PC-3 (cell line): ENCODE results near the gene HIBADH. TPM values are rescaled to one million over a fixed set of nuclear protein-coding genes. Genes with fewer than 3 reads are reported as not detected.

Source experiments
- ATAC-seq: fragments of 200-7000 bp; cut with Tn5 transposase; 2 replicates; pipeline ENCODE4 v1.9.1; 2020; ENCODE audit warnings: mild to moderate bottlenecking, moderate library complexity
- BruUV-seq: library from RNA; stranded (reverse); fragments of 400-500 nt; replicated peaks from 2 replicates; lab custom pipeline; 2021; lab: Mats Ljungman, UMichigan
- CTCF ChIA-PET: fragments of 300-600 bp; sonication (Branson Sonifier 250); formaldehyde crosslinking; loops from one replicate; lab custom pipeline; 2022; ENCODE audit warnings: antibody characterized with exemption; lab: Charles Lee
- POLR2A ChIA-PET: fragments of 300-600 bp; sonication (Branson Sonifier 250); formaldehyde crosslinking; loops from one replicate; lab custom pipeline; 2022; ENCODE audit warnings: antibody characterized with exemption; ENCODE audit not compliant: unreplicated experiment; lab: Charles Lee
- DNase-seq: peaks from one replicate; pipeline ENCODE4 v3.0.0-alpha.2; 2015
- H2AFZ ChIP-seq: fragments of 300-600 bp; sonication (generic); 2 replicates; pipeline ENCODE4 v1.6.0; 2016; ENCODE audit warnings: antibody characterized with exemption, low read length
- H3F3A ChIP-seq: fragments of 300-600 bp; sonication (generic); one replicate; pipeline ENCODE4 v1.6.0; 2017; ENCODE audit warnings: antibody characterized with exemption, low read length, control low read depth, mild to moderate bottlenecking; ENCODE audit not compliant: unreplicated experiment
- H3K27ac ChIP-seq: fragments of 300-600 bp; sonication (generic); 2 replicates; pipeline ENCODE4 v1.5.1; 2016; ENCODE audit warnings: mild to moderate bottlenecking, low read length
- H3K27me3 ChIP-seq: fragments of 300-600 bp; sonication (generic); 2 replicates; pipeline ENCODE4 v1.6.1; 2016; ENCODE audit warnings: low read length, mixed read lengths
- H3K36me3 ChIP-seq: fragments of 300-600 bp; sonication (generic); 2 replicates; pipeline ENCODE4 v1.6.1; 2016; ENCODE audit warnings: low read depth, mixed run types, low read length, mixed read lengths
- H3K4me1 ChIP-seq: fragments of 300-600 bp; sonication (generic); 2 replicates; pipeline ENCODE4 v1.5.1; 2016; ENCODE audit warnings: low read length; ENCODE audit not compliant: insufficient read depth
- H3K4me2 ChIP-seq: fragments of 300-600 bp; sonication (generic); 2 replicates; pipeline ENCODE4 v1.6.0; 2016; ENCODE audit warnings: low read length
- H3K4me3 ChIP-seq: fragments of 300-600 bp; sonication (generic); 2 replicates; pipeline ENCODE4 v1.5.1; 2016; ENCODE audit warnings: mild to moderate bottlenecking, low read length, mixed read lengths
- H3K79me2 ChIP-seq: fragments of 300-600 bp; sonication (generic); 2 replicates; pipeline ENCODE4 v1.6.1; 2017; ENCODE audit warnings: low read length, mixed read lengths
- H3K9ac ChIP-seq: fragments of 300-600 bp; sonication (generic); 2 replicates; pipeline ENCODE4 v1.6.0; 2016; ENCODE audit warnings: mild to moderate bottlenecking, low read length
- H3K9me2 ChIP-seq: fragments of 300-600 bp; sonication (generic); replicated peaks from 2 replicates; pipeline ENCODE4 v1.6.1; 2016; ENCODE audit warnings: mixed run types, low read length, mixed read lengths
- H3K9me3 ChIP-seq: fragments of 300-600 bp; sonication (generic); 2 replicates; pipeline ENCODE4 v1.6.1; 2016; ENCODE audit warnings: low read length, mixed read lengths
- H4K20me1 ChIP-seq: fragments of 300-600 bp; sonication (generic); 2 replicates; pipeline ENCODE4 v1.6.1; 2016; ENCODE audit warnings: low read length, mixed read lengths
- CTCF ChIP-seq: fragments of 300-600 bp; sonication (generic); conservative IDR thresholded peaks from 2 replicates; pipeline ENCODE4 v1.5.1; 2017; ENCODE audit warnings: antibody characterized with exemption, low read depth, mild to moderate bottlenecking, low read length
- EZH2 ChIP-seq: fragments of 300-600 bp; sonication (generic); IDR thresholded peaks from one replicate; pipeline ENCODE4 v1.6.1; 2017; ENCODE audit warnings: antibody characterized with exemption, mild to moderate bottlenecking, low read length; ENCODE audit not compliant: unreplicated experiment
- EZH2phosphoT487 ChIP-seq: fragments of 300-600 bp; sonication (generic); IDR thresholded peaks from 2 replicates; pipeline ENCODE4 v1.6.1; 2018; ENCODE audit warnings: mild to moderate bottlenecking, antibody characterized with exemption, low read length, borderline replicate concordance
- intact Hi-C: fragments of 100-400 bp; cut with micrococcal nuclease; formaldehyde crosslinking; loops from 2 replicates; pipeline ENCODE4 v1.9.0; 2023
- total RNA-seq: library from RNA; depleted of rRNA; stranded (reverse); fragments of >200 nt; gene quantifications from 2 replicates; pipeline ENCODE4 v1.2.3, GENCODE V29; 2014

Gene HIBADH
- total RNA-seq, 1 experiment from 2014 or later = 45.8 TPM

GRCh38 chr7:27533652-27534081 is 129.0 kb downstream of the HIBADH start:
- Histone ChIP-seq H3K4me3 (no peak overlapping the region), H3K27me3 (no peaks in the 10 kb centered on the region), H3K27ac (no peak overlapping the region), H3F3A (no peaks in the 10 kb centered on the region), H4K20me1 (no peaks in the 10 kb centered on the region), H3K9ac (no peak overlapping the region), H3K9me2 (no peaks in the 10 kb centered on the region), H3K4me1 (peaks cover 13% of the 10 kb centered on the region), H3K4me2 (no peak overlapping the region), H3K79me2 (no peaks in the 10 kb centered on the region), H3K9me3 (no peaks in the 10 kb centered on the region), H2AFZ (no peak overlapping the region), H3K36me3 (peaks cover 13% of the 10 kb centered on the region; the same call in 1 of the 2 replicates)
- intact Hi-C loops = no loop called here
- POLR2A ChIA-PET = no interaction called here
- BruUV-seq = no TSS peak
- CTCF ChIA-PET = no interaction called here
- DNase-seq (no peak), ATAC-seq (no peak)
- no peak for TF ChIP-seq CTCF
- TF ChIP-seq EZH2phosphoT487 = no peak
- TF ChIP-seq EZH2 = no peak

GRCh38 chr7:27532314-27532713 is 130.4 kb downstream of the HIBADH start:
- Histone ChIP-seq H3K4me3 (no peak overlapping the region), H2AFZ (no peak overlapping the region), H3F3A (no peaks in the 10 kb centered on the region), H3K9me2 (no peaks in the 10 kb centered on the region), H3K9me3 (no peaks in the 10 kb centered on the region), H3K4me2 (no peak overlapping the region), H3K79me2 (no peaks in the 10 kb centered on the region), H3K27me3 (no peaks in the 10 kb centered on the region), H3K27ac (no peak overlapping the region), H4K20me1 (no peaks in the 10 kb centered on the region), H3K9ac (no peak overlapping the region), H3K4me1 (peaks cover 13% of the 10 kb centered on the region), H3K36me3 (peaks cover 15% of the 10 kb centered on the region; the same call in 1 of the 2 replicates)
- intact Hi-C loops = no loop called here
- ATAC-seq (no peak), DNase-seq (no peak)
- ChIA-PET CTCF (no interaction called here), POLR2A (no interaction called here)
- BruUV-seq = no TSS peak
- no peak for TF ChIP-seq CTCF
- TF ChIP-seq EZH2phosphoT487 = no peak
- TF ChIP-seq EZH2 = no peak

- H3K9me2 ChIP-seq = no peaks in the 10 kb centered on the region
- no peaks in the 10 kb centered on the region for H3K79me2 ChIP-seq
- CTCF ChIA-PET = no interaction called here
- no peaks in the 10 kb centered on the region for H3F3A ChIP-seq
- H3K9ac ChIP-seq = no peak overlapping the region
- H3K4me1 ChIP-seq = no peaks in the 10 kb centered on the region
- H3K36me3 ChIP-seq = peaks cover 15% of the 10 kb centered on the region; the same call in 1 of the 2 replicates
- H3K4me3 ChIP-seq = no peak overlapping the region
- intact Hi-C loops = no loop called here
- DNase-seq (no peak), ATAC-seq (no peak)
- H2AFZ ChIP-seq = no peak overlapping the region
- no peaks in the 10 kb centered on the region for H4K20me1 ChIP-seq
- no peak overlapping the region for H3K27ac ChIP-seq
- H3K4me2 ChIP-seq = no peak overlapping the region
- no TSS peak for BruUV-seq
- POLR2A ChIA-PET = no interaction called here
- TF ChIP-seq CTCF (no peak), EZH2 (no peak), EZH2phosphoT487 (no peak)
- no peaks in the 10 kb centered on the region for H3K9me3 ChIP-seq
- no peaks in the 10 kb centered on the region for H3K27me3 ChIP-seq
Observed at GRCh38 chr7:27527348-27527714, 135.4 kb downstream of the HIBADH start.
